ENCODE measurements around the gene CLSTN3. TPM values are rescaled to one million over a fixed set of nuclear protein-coding genes. Genes with fewer than 3 reads are reported as not detected.
"Not testable (repeated sequence)": the region's sequence is repeated elsewhere in the genome, so short reads cannot be mapped to it uniquely, and the experiment has no call there.

Gene CLSTN3
- total RNA-seq, 1 donor from 2014 or later, result 43.8 TPM

DNA sequence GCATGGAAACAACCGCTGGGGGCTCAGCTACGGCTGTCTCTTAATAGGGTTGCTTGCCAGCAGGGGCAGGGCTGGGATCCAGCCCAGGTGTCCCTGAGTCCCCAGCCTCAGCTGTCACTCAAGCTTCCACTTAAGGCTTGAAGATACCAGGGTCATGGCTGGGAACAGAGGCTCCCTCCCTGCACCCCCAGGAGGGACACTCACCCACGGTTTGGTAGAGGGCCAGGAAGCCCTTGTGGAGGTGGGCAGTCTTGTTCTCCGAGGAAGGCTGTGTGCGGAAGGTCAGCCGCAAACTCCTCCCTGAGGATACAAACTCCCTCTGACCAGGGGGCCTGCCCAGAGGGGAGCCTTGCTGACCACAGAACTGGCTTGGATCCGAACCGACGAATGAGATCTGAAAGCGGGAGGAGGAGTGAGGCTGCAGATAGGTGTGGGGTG, 28.5 kb upstream of the CLSTN3 start:
- intact Hi-C loops (cut with DNase I), result no loop called here
- peak; percentile 60 for DNase-seq (ENCODE audit: low spot score)

DNA sequence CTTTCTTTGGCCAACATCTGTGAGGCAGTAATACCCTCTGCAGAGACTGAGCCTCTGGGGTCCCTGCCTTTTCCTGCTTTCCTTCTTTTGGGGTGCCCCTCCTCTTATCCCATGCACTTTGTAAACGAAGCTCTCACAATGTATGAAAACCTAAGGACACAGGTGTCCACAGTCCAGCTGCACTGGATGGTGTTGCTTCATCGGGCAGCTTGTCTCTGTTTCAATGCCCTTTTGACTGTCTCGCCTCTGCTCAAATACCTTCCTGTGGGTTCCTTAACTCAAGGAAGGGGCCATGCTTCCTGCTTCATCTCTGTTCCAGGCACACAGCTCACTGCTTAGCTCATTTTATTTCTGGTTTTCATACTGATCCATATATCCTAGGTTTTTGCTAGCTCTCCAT, 27.6 kb upstream of the CLSTN3 start:
- no peak for ATAC-seq
- intact Hi-C loops (cut with DNase I), result no loop called here
- DNase-seq (ENCODE audit: low spot score), result peak; percentile 7

More for the DNA sequence above, 28.5 kb upstream of the CLSTN3 start:
- ATAC-seq, result peak; percentile 55

DNA sequence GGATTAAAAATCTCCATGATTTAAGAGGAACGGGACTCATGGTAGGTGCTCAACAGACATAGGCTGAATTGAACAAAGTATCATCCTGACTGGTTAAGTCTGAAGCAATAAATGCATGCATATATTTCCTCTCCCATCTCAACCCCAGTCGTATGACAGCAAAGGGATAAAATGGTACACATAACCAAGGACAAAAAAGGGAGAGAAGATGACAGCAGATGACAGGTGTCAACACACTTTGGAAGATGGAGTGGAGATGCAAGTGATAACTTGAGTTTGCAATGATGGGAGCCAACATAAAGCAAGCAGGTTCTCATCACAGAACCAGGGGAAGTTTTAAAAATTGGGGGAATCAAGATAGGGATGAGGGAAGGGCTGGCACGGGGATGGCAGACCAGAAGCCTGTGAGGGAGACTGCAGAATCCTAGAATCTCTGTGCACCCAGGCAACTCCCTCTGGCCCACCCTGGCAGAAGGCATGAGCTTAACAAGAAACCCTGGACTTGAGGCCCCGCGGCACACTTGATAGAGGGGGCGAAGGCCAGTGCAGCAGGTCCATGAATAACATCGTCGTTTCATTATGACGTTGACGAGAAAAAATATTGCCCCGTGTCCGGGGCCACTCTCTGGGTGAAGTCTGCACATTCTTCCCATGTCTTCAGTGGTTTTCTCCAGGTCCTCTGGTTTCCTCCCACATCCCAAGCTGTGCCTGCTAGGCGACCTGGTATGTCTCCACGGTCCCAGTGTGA, 26.2 kb upstream of the CLSTN3 start:
- DNase-seq (ENCODE audit: low spot score), result peak; percentile 47
- ATAC-seq, result no peak
- intact Hi-C loops (cut with DNase I), result no loop called here

DNA sequence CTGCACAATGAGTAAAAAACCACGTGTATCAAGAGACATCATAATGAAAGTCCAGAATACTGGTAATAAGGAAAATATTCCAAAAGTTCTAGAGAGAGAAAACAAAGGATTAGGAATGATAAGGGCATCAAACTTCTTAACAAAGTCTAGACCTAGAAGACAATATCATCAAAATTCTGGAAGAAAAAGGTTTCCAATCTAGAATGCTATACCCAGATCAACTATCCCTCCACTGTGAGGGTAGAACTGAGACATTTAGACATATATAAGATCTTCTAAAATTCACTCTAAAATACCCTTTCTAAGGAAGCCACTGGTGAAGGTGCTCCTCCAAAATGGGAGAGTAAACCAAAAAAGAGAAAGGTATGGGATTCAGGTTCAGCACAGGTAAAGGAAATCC, 24.1 kb upstream of the CLSTN3 start:
- ATAC-seq (no peak), DNase-seq (ENCODE audit: low spot score) (no peak)
- intact Hi-C loops (cut with DNase I), result no loop called here

DNA sequence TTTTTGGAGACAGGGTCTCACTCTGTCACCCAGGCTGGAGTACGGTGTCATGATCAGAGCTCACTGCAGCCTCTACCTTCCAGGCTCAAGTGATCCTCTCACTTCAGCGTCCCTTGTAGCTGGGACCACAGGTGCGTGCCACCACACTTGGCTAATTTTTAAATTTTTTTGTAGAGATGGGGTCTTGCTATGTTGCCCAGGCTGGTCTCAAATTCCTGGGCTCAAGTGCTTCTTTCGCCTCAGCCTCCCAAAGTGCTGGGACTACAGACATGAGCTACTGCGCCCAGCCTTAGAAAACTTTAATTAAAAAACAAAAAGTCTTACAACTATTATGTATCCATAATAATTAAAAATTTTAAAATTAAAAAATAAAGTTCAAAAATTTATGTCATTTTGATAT, 23.0 kb upstream of the CLSTN3 start:
- DNase-seq (ENCODE audit: low spot score), result peak; percentile 26
- intact Hi-C loops (cut with DNase I); ATAC-seq: not testable (repeated sequence)

DNA sequence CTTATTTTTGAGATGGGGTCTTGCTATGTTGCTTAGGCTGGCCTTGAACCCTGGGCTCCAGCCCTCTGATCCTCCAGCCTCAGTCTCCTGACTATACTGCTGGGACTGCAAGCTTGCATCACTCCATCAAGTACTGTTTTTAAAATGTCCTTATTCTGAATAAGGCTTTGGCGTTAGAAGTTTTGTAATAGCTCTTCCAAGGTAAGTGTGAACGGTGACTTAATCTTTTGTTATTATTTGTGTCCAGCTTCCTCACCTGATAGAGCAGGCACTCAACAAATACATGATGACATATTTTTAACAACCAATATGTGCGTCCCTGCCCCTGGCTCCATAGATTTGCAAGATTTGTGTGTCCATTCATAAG, 22.6 kb upstream of the CLSTN3 start:
- ATAC-seq (peak; percentile 59), DNase-seq (ENCODE audit: low spot score) (peak; percentile 38)
- intact Hi-C loops (cut with DNase I), result no loop called here

DNA sequence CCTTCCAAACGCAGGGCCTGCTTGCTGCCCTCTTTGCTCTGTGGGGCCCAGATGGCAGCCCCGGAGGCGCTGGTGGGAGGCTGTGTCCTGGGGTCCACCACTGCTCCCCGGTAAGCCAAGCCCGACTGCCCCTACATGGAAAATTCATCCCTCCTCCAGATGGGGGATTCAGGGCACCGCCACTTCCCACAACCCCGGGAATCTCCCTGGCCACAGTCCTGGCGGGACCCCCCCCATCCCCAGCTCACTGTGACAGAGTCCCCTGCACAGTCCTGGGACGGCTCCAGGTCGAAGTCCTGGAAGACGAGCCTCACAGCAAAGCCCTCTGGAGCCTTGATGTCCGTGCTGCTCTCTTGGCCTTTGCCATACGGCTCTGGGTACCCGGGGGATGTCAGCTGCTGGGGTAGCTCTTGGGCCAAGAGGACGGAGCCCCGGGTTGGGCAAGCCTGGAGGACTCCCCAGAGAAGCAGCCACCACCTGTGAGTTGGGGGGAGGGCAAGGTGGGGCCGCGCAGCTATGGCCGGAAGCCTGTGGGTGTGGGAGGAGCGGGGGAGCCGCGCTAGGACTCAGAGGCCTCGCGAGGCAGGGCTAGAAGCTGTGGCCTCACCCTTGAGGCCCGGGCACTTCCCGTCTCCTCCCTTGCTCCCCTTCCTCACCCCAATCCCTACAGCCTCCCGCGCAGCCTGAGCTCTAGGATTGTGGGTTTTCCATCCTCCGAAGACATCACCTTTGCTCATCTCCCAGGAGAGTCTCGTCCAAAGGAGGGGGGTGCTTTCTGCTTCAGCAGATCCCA, 22.0 kb upstream of the CLSTN3 start:
- DNase-seq (ENCODE audit: low spot score) (peak; percentile 86), ATAC-seq (peak; percentile 90)
- intact Hi-C loops (cut with DNase I), result no loop called here

DNA sequence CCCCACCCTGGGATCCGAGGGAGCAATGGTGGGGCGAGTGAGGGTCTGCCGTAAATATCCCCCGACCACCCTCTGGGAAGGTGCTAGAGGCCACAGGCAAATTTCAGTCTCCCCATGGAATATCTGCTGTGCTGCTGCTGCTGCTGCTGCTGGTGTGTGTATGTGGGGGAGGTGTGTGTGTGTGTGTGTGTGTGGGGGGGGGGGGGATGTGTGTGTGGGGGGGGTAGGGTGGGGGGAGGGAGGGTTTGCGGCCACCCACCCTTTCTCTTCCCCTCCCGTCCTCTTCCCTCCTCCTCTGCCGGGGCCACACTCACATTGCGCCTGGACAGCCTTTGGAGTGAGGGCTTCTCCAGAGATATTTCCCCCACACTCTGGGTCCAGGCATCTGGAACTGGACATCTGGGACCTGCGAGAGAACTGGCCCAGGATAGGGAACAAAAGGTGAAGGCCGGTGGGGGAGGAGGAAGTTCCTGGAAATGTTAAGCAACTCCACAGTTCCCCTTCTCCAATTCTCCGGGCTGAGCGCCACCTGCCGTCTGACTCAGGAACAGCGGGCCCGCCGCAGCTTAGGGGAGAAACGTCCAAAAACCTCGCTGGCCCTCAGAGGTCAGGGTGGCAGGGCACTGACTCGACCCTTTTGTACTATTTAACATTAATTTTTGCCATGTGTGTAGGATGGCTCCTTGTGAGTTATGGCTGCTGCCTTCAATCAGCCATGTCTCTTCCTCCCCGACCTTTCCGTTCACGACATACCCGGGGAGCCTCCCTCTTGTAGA, 21.2 kb upstream of the CLSTN3 start, which contains the start of gene C1RL:
Gene C1RL (minus strand): TSS at position 419 of the 776 bp plus-strand sequence. CDS start 34 bp downstream, at position 385.
- ATAC-seq (peak; percentile 91), DNase-seq (ENCODE audit: low spot score) (peak; percentile 97)
- intact Hi-C loops (cut with DNase I), result no loop called here

DNA sequence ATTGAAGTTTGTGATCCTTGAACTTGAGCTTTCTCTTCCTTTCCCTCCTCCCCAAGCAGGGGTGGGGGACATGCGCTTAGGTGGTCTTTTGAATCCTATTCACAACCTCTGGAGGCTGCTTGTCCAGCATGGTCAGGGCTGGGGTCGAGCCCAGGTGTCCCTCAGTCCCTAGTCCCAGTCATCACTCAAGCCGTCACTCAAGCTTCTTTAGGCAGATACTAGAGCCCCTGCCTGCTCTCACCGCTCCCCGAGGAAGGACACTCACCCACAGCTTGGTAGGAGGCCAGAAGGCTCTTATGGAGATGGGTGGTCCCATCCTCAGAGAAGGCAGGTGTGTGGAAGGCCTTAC, 20.6 kb upstream of the CLSTN3 start:
- DNase-seq (ENCODE audit: low spot score) (peak; percentile 59), ATAC-seq (no peak)
- intact Hi-C loops (cut with DNase I), result no loop called here

DNA sequence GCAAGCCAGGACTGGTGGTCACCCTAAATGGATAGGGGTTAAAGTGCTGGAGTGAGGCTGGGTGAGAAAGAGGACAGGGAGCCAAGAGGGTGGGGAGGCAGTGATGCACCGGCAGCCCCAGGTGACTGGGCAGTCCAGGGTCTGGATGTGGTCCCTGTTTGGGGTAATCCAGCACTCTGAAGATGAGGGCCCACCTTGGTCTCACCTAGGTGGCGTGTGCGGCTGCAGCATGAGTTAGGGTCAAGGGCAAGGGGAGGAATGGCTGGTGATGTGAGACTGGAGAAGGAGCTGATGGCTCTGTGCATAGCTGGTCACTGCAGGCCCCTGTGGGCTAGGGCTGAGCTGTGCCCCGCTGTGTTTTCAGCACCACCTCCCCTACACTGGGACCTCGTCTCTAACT, 19.5 kb upstream of the CLSTN3 start:
- DNase-seq (ENCODE audit: low spot score) (peak; percentile 53), ATAC-seq (no peak)
- intact Hi-C loops (cut with DNase I), result loop anchor here (10.0 kb wide), 1 partner anchor 146 kb away; no protein-coding TSS in a partner anchor

DNA sequence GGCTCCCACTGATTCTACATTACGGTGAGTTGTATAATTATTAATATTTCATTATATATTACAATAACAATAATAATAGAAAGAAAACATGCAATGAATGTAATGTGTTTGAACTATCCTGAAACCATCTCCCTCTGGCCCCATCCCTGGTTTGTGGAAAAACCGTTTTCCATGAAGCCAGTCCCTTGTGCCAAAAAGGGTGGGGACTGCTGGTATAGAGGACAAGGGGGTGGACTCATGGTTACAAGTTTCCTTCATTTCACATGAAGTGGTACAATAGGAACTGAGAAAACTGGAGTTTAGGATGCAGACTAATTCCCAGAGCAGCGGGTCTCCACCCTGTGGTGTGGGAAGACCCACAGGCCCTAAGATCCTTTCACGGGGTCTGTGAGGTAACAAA, 18.1 kb upstream of the CLSTN3 start:
- intact Hi-C loops (cut with DNase I), result loop anchor here (10.0 kb wide), 1 partner anchor 147 kb away; no protein-coding TSS in a partner anchor
- peak; percentile 44 for DNase-seq (ENCODE audit: low spot score)

DNA sequence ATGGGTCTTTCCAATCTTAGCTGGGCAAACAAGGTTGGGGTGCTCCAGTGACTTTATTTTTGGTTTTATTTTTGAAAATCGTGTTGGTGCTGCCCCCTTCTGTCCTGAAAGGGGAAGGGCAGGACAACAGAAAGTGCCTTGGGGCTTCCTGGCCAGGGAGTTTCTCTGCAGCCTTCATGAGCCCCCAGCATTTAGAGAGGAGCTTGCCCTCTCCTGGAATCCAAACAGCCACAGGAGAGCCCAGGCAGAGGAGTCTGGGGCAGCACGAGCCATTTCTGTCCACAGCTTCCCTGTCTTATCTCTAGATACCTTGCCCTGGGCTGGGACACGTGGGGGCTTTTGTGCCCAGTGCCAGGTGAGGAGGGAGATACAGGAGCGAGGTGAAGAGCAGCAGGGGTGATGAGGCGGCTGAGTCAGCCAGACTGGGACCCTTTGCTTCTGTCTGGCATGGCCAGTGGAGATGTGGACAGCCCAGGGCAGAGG, 16.7 kb upstream of the CLSTN3 start:
- ATAC-seq (no peak), DNase-seq (ENCODE audit: low spot score) (peak; percentile 59)
- intact Hi-C loops (cut with DNase I), result loop anchor here (10.0 kb wide), 1 partner anchor 149 kb away; no protein-coding TSS in a partner anchor

More for the DNA sequence above, 18.1 kb upstream of the CLSTN3 start:
- ATAC-seq, result no peak

DNA sequence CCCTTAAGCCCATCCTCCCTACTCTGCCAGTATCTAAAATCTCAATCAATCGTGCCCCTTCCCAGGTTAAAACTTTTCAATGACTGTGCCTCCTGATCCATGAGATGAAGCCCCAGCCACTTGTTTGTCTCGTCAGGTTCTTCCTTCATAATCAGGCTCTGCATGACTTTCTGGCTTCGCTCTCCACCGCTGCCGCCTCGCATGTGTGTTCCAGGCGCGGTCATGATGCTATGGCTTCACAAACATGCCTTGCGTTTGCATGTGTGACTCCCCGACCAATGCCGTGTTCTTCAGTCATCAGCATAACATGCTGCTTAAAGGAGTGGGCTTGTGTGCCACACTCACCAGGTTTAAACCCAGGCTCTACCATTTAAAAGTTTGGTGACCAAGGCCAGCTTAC, 16.2 kb upstream of the CLSTN3 start:
- DNase-seq (ENCODE audit: low spot score), result peak; percentile 56
- ATAC-seq, result no peak
- intact Hi-C loops (cut with DNase I), result loop anchor here (10.0 kb wide), 1 partner anchor 149 kb away; no protein-coding TSS in a partner anchor

DNA sequence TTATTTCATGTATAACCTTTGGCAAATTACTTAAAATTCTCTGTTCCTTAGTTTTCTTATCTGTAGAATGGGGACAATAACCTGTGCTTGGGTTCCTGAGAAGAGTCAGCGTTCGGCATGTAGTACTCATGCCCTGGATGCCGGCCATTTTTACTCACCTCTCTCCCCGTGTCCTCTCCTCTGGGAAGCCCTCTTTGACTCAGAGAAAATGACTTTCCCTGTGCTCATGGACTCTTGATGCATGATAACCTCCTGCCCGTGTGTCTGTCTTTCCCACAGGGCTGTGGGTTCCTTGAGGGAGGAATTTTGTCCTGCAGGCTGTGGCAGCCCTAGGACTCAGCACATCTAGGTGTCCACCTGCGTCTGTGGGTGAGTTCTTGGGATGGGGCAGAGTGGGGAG, 15.3 kb upstream of the CLSTN3 start:
- DNase-seq (ENCODE audit: low spot score) (peak; percentile 42), ATAC-seq (no peak)
- intact Hi-C loops (cut with DNase I), result loop anchor here (10.0 kb wide), 1 partner anchor 150 kb away; no protein-coding TSS in a partner anchor

DNA sequence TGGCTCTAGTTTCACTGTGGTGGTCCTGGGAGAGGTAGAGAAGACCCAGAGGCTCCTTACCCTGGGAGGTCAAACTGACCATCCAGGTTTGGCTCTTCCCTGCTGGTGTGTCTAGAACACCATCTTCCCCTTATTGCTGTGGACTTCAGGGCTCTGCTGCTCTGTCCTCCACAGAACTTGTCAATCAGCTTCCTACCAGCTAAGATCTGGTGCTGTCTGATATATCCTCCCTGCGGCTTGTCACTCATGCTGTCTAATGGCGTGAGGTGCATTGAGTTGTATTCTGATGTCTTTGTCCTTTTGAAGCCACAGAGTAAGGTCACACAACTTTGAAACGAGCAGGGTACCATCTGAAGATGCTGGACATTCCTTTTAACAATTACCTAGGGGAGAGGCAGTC, 14.0 kb upstream of the CLSTN3 start:
- ATAC-seq (no peak), DNase-seq (ENCODE audit: low spot score) (peak; percentile 0)
- intact Hi-C loops (cut with DNase I), result loop anchor here (10.0 kb wide), 1 partner anchor 151 kb away; no protein-coding TSS in a partner anchor

DNA sequence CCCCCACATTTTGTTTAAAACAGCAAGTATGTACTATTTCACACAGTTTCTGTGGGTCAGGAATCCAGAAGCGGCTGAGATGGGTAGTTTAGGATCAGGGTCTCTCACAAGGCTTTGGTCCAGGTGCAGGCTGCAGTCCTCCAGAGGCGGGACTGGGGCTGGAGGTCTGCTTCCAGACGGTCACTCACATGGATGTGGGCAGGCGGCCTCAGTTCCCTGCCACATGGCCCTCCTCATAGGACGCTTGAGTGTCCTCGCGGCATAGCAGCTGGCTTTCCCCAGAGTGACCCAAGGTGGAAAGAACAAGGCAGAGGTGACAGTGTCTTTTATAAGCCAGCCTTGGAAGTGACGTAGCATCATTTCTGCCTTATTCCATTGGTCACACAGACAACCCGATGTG, 13.3 kb upstream of the CLSTN3 start:
- peak; percentile 49 for DNase-seq (ENCODE audit: low spot score)
- ATAC-seq, result no peak
- intact Hi-C loops (cut with DNase I), result loop anchor here (10.0 kb wide), 1 partner anchor 152 kb away; no protein-coding TSS in a partner anchor

DNA sequence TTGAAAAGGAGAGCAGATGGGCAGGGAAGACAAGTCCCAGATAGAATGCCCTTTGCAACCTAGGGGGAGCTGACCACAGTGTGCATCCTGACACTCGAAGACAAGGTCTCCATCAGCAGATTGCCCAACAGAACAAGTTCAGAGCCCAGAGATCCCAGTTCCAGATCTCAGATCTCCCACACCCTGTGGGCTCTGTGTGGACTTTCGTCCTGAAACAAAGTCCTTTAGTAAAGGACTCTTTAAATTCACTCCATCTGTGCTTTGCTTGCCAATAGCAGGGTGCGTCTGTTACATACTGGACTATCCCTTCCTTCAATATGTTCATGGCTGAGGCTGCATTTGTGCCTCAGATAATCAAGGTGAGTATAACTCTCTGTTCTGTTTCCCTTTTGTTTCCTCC, 12.5 kb upstream of the CLSTN3 start:
- DNase-seq (ENCODE audit: low spot score) (no peak), ATAC-seq (no peak)
- intact Hi-C loops (cut with DNase I), result loop anchor here (10.0 kb wide), 1 partner anchor 153 kb away; no protein-coding TSS in a partner anchor

DNA sequence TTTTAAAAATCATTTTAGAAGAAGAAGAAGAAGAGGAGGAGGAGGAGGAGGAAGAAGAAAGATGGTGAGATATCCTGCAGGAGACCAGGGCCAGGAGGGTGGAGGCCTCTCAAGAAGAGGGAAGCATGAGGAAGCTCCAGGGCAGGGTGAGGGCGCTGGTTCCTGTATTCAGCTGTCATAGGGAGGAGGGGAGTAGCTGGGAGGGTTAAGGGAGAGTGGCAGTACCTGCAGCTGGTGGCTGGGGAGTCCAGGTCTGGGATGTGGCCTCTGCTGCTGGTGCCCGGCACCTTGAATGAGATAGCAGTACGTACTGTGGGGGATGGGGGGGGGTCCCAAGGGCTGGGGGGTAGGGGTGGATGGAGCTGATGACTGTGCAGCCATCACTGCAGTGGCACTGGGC, 11.3 kb upstream of the CLSTN3 start:
- no peak for ATAC-seq
- intact Hi-C loops (cut with DNase I), result loop anchor here (10.0 kb wide), 1 partner anchor 154 kb away; no protein-coding TSS in a partner anchor
- peak; percentile 19 for DNase-seq (ENCODE audit: low spot score)

DNA sequence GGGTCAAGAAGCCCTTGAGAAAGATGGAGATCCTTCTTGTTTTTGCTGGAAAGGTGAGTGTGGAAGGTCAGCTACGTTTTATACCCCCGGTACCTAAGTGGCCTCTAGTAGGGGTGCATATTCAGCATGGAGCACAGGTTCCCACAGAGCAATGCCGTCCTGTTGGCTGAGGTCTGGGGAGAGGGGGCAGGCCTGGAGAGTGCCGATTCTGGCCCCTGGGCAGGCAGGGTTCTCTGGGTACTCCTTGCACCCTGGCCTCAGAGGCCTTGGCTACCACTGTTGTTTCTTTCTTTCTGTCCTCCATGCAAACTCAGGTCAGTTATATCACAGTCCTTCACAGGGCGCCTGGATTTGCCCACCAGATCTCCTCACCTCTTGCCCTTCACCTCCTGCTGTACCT, 10.0 kb upstream of the CLSTN3 start:
- ATAC-seq (no peak), DNase-seq (ENCODE audit: low spot score) (no peak)
- intact Hi-C loops (cut with DNase I), result no loop called here

Measured in sciatic nerve (tissue), 2 donors.